Fibroblast of lung (primary cell): ENCODE data around the gene PIAS4.

Experiments
- CTCF ChIP-seq, 2 donors: IDR thresholded peaks in 1 of 2; conservative IDR thresholded peaks in 1 of 2; 1 replicate in 1 of 2; 2 replicates in 1 of 2; pipeline ENCODE4 v1.5.1; 2011 to 2012; ENCODE audit warnings: low read length in 2 of 2, control low read depth in 1 of 2, inconsistent platforms in 1 of 2, low read depth in 1 of 2, mild to moderate bottlenecking in 1 of 2
- EZH2 ChIP-seq: IDR thresholded peaks from 2 replicates; pipeline ENCODE4 v1.5.1; 2012; ENCODE audit warnings: low read length, control low read depth, mild to moderate bottlenecking; ENCODE audit errors: missing control alignments

GRCh38 chr19:4063369-4064148 is 56.0 kb downstream of the PIAS4 start:
- TF ChIP-seq CTCF (conservative IDR thresholded peaks at IDR 0.05 in 1 of 2, IDR thresholded peaks at IDR 0.05 in 1 of 2; ENCODE audit: low read depth in 1 of 2, low read length in 2 of 2) (peak in 1 of 2 donors; percentile 6), EZH2 (no peak)
